ENCODE measurements around the gene ALLC. TPM values are rescaled to one million over a fixed set of nuclear protein-coding genes. Genes with fewer than 3 reads are reported as not detected.

ALLC gene
- total and polyA plus RNA-seq, 10 of the 15 experiments (the other 5 are each of a cell fraction or from before 2014, with no cell fraction given) = 0.05 TPM; not detected in 9

DNA sequence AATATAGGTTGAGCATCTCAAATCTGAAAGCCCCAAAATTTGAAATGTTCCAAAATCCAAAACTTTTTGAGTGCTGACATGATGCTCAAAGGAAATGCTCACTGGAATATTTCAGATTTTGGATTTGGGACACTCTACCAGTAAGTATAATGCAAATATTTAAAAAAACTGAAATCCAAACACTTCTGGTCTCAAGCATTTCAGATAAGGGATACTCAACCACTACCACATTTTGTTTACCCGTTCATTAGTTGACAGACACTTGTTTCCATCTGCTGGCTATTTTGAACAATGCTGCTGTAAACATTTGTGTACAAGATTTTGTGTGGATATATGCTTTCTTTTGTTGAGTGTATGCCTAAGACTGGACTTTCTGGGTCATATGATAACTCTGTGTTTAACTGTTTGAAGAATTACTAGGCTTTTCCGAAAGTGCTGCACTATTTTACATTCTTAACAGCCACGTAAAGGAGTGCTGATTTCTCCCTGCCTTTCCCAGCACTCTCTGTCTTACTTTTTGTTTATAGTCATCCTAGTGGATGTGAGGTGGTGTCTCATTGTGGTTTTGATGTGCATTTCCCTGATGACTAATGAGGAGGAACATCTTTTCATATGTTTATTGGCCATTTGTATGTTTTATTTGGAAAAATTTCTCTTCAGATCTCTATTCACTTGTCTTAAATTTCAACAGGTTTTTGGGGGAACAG lies 25.9 kb downstream of the ALLC start:
- ATAC-seq (no peak), FAIRE-seq (no peak), DNase-seq (ENCODE audit: low read depth, low spot score) (no peak)
- Histone ChIP-seq H3K9ac (ENCODE audit: control insufficient read depth, insufficient read depth, low read length) (no peak overlapping the region), H3K27me3 (replicated peaks in 1 of 2; ENCODE audit: control insufficient read depth in 2 of 2, insufficient read depth in 2 of 2, low read length in 1 of 2) (no peaks in the 10 kb centered on the region; a peak in 1 of 4 replicates), H3K4me3 (no peak overlapping the region), H3K79me2 (ENCODE audit: control insufficient read depth, insufficient read depth, low read length) (no peaks in the 10 kb centered on the region), H3K4me2 (ENCODE audit: control insufficient read depth, insufficient read depth) (no peak overlapping the region), H2AFZ (ENCODE audit: control insufficient read depth, low read depth, low read length) (no peak overlapping the region), H3K36me3 (ENCODE audit: control insufficient read depth in 2 of 2, insufficient read depth in 2 of 2, low read length in 1 of 2) (no peaks in the 10 kb centered on the region), H3K27ac (ENCODE audit: control insufficient read depth, insufficient read depth) (no peak overlapping the region), H3K9me3 (replicated peaks; ENCODE audit: control insufficient read depth, insufficient read depth, low read length) (no peaks in the 10 kb centered on the region), H4K20me1 (ENCODE audit: control insufficient read depth, insufficient read depth) (no peaks in the 10 kb centered on the region), H3K4me1 (ENCODE audit: control insufficient read depth, insufficient read depth, low read length) (no peaks in the 10 kb centered on the region)
- in situ Hi-C loops (cut with MboI) (no loop called here), intact Hi-C loops (cut with micrococcal nuclease; ENCODE audit: unreplicated experiment) (no loop called here)
- ChIA-PET POLR2A (no interaction called here), RAD21 (ENCODE audit: unreplicated experiment) (no interaction called here), CTCF (interaction anchor here (1.6 kb wide), 1 partner anchor 9 kb away, joined by 12 read pairs; no protein-coding TSS in a partner anchor), SMC1A (ENCODE audit: uncharacterized antibody, unreplicated experiment) (interaction anchor here (1.4 kb wide), 1 partner anchor 8 kb away, joined by 3 read pairs; no protein-coding TSS in a partner anchor)
- 39% methylated on average over 3 of the region's 3 CpGs for WGBS (ENCODE audit: insufficient coverage, insufficient replicate concordance, low lambda C conversion rate, missing lambda C conversion rate)
- no TSS peak for BruUV-seq (replicated peaks)
- TF ChIP-seq, protein P1, sequence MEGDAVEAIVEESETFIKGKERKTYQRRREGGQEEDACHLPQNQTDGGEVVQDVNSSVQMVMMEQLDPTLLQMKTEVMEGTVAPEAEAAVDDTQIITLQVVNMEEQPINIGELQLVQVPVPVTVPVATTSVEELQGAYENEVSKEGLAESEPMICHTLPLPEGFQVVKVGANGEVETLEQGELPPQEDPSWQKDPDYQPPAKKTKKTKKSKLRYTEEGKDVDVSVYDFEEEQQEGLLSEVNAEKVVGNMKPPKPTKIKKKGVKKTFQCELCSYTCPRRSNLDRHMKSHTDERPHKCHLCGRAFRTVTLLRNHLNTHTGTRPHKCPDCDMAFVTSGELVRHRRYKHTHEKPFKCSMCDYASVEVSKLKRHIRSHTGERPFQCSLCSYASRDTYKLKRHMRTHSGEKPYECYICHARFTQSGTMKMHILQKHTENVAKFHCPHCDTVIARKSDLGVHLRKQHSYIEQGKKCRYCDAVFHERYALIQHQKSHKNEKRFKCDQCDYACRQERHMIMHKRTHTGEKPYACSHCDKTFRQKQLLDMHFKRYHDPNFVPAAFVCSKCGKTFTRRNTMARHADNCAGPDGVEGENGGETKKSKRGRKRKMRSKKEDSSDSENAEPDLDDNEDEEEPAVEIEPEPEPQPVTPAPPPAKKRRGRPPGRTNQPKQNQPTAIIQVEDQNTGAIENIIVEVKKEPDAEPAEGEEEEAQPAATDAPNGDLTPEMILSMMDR (IDR thresholded peaks at IDR 0.05 in 2 of 3, conservative IDR thresholded peaks at IDR 0.05 in 1 of 3; ENCODE audit: control insufficient read depth in 2 of 3, extremely low read depth in 1 of 3, insufficient read depth in 1 of 3, low read depth in 3 of 3, low read length in 3 of 3) = 0 out of 6 replicates have a peak, but pooled peaks of 1 of the 3 experiments have one; percentile 4
- TF ChIP-seq RAD21 (IDR thresholded peaks at IDR 0.05; ENCODE audit: insufficient read depth, low read depth, low read length) (0 out of 2 replicates have a peak, but pooled peaks have one; percentile 17), TAF1 (IDR thresholded peaks at IDR 0.05; ENCODE audit: borderline replicate concordance, low read depth, low read length) (no peak), MYB (IDR thresholded peaks at IDR 0.05; ENCODE audit: borderline replicate concordance, low read depth, low read length) (no peak)

Measured in GM12878 (cell line).